Thyroid gland (tissue), 4 donors: ENCODE results near the gene TMTC3. TPM values are rescaled to one million over a fixed set of nuclear protein-coding genes. Genes with fewer than 3 reads are reported as not detected.

Experiments used
- DNase-seq, 2 donors: peaks; one replicate each; pipeline ENCODE4 v3.0.0-alpha.2; 2019
- H3K27ac ChIP-seq, 3 donors: fragments of 200-600 bp; sonication (generic); 1 replicate in 2 of 3; 2 replicates in 1 of 3; pipeline ENCODE4 v1.5.1; 2016 to 2019; ENCODE audit warnings: mild to moderate bottlenecking in 1 of 3, moderate library complexity in 1 of 3
- H3K27me3 ChIP-seq: fragments of 200-600 bp; sonication (generic); one replicate; pipeline ENCODE4 v1.5.1; 2019
- H3K36me3 ChIP-seq, 2 donors: fragments of 200-600 bp; sonication (generic); one replicate each; pipeline ENCODE4 v1.5.1; 2016 to 2019
- H3K4me1 ChIP-seq, 2 donors: fragments of 200-600 bp; sonication (generic); one replicate each; pipeline ENCODE4 v1.5.1; 2017 to 2019
- H3K4me3 ChIP-seq, 3 donors: fragments of 200-600 bp; sonication (generic); replicated peaks in 1 of 3; 1 replicate in 2 of 3; 2 replicates in 1 of 3; pipeline ENCODE4 v1.5.1; 2016; ENCODE audit warnings: mild to moderate bottlenecking in 1 of 3
- H3K9me3 ChIP-seq: fragments of 200-600 bp; sonication (generic); one replicate; pipeline ENCODE4 v1.5.1; 2017
- POLR2A ChIP-seq, 2 donors: fragments of 450-650 bp; IDR thresholded peaks; one replicate each; pipeline ENCODE4 v1.6.1; 2017; ENCODE audit warnings: antibody characterized with exemption in 2 of 2, mild to moderate bottlenecking in 2 of 2, moderate library complexity in 1 of 2
- WGBS, 2 donors: methylation state at CpG; one replicate each; pipeline ENCODE4 v1.1.5; 2017; 5-methylcytosine and 5-hydroxymethylcytosine counted together
- intact Hi-C: fragments of 100-400 bp; cut with DNase I; formaldehyde crosslinking; loops from one replicate; pipeline ENCODE4 v1.15.1; 2023
- total RNA-seq, 4 donors: library from RNA; depleted of rRNA; stranded (reverse); fragments of >200 nt; gene quantifications; one replicate each; pipeline ENCODE4 v1.2.3, GENCODE V29; 2016
- TF ChIP-seq, protein P1 (sequence below), 6 experiments: fragments of 200-600 bp in 3 of 6; fragments of 450-650 bp in 3 of 6; sonication (generic) in 3 of 6; IDR thresholded peaks; one replicate each; pipeline ENCODE4 v1.5.1; 2016 to 2019; ENCODE audit warnings: antibody characterized with exemption in 6 of 6, mild to moderate bottlenecking in 2 of 6, inconsistent platforms in 1 of 6, moderate library complexity in 1 of 6

The TMTC3 gene
- total RNA-seq, 4 donors from 2014 or later: 16.8 to 27.8 (median 21.1) TPM

- Histone ChIP-seq H3K4me1 (peaks cover 0 to 6% of the 10 kb centered on the region in 2 donors), H3K4me3 (no peak overlapping the region), H3K36me3 (no peaks in the 10 kb centered on the region), H3K9me3 (no peaks in the 10 kb centered on the region), H3K27me3 (no peaks in the 10 kb centered on the region), H3K27ac (no peak overlapping the region)
- WGBS, 2 donors: 87 to 90% methylated on average over 5 of the region's 5 CpGs
- TF ChIP-seq, protein P1, sequence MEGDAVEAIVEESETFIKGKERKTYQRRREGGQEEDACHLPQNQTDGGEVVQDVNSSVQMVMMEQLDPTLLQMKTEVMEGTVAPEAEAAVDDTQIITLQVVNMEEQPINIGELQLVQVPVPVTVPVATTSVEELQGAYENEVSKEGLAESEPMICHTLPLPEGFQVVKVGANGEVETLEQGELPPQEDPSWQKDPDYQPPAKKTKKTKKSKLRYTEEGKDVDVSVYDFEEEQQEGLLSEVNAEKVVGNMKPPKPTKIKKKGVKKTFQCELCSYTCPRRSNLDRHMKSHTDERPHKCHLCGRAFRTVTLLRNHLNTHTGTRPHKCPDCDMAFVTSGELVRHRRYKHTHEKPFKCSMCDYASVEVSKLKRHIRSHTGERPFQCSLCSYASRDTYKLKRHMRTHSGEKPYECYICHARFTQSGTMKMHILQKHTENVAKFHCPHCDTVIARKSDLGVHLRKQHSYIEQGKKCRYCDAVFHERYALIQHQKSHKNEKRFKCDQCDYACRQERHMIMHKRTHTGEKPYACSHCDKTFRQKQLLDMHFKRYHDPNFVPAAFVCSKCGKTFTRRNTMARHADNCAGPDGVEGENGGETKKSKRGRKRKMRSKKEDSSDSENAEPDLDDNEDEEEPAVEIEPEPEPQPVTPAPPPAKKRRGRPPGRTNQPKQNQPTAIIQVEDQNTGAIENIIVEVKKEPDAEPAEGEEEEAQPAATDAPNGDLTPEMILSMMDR (IDR thresholded peaks at IDR 0.05): no peak
- TF ChIP-seq POLR2A (IDR thresholded peaks at IDR 0.05): no peak
- intact Hi-C loops: no loop called here
- no peak for DNase-seq
These were observed 3.7 kb downstream of the TMTC3 start for GRCh38 chr12:88145567-88146505.

DNA sequence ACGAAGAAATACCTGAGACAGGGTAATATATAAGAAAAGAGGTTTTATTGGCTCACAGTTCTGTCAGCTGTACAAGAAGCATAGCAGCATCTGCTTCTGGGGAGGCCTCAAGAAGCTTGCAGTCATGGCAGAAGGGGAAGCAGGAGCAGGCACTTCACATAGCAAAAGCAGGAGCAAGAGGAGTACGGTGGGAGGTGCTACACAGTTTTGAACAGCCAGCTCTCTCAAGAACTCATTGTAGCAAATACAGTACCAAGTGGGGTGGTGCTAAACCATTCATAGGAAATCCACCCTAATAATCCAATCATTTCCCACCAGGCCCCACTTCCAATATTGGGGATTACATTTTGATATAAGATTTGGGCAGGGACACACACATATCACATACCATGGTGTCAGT is 8.0 kb downstream of the TMTC3 start:
- WGBS, 2 donors: 86 to 88% methylated on average over 2 of the region's 2 CpGs
- H3K9me3 ChIP-seq: no peaks in the 10 kb centered on the region
- no peak overlapping the region for H3K4me3 ChIP-seq
- peak in 1 of 2 donors; percentile 3 for DNase-seq
- H3K36me3 ChIP-seq: no peaks in the 10 kb centered on the region
- H3K4me1 ChIP-seq: no peaks in the 10 kb centered on the region
- H3K27ac ChIP-seq: no peak overlapping the region
- TF ChIP-seq, protein P1 (IDR thresholded peaks at IDR 0.05): no peak
- TF ChIP-seq POLR2A (IDR thresholded peaks at IDR 0.05): no peak
- intact Hi-C loops: no loop called here
- H3K27me3 ChIP-seq: no peaks in the 10 kb centered on the region

DNA sequence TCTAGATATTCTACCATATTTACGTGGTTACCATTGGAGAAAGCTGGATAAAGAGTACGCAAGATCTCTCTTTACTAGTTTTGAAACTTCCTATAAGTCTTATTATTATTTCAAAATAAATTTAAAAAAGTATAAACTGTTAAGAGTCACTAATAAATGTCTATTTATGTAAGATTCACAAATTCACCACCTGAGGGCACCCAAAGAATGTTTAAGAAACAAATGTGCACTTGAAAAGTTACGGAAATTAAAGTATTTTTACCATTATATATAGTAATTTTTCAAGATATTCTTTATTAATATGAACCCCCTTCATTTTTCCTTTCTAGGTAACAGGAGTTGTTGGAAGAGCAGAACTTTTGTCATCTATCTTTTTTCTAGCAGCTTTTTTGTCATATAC is 11.9 kb downstream of the TMTC3 start:
- no peak for TF ChIP-seq POLR2A (IDR thresholded peaks at IDR 0.05)
- TF ChIP-seq, protein P1 (IDR thresholded peaks at IDR 0.05): peak in 1 of 6 experiments; percentile 22
- DNase-seq: no peak
- no peaks in the 10 kb centered on the region for H3K27me3 ChIP-seq
- H3K9me3 ChIP-seq: no peaks in the 10 kb centered on the region
- no peak overlapping the region for H3K27ac ChIP-seq
- H3K4me1 ChIP-seq: no peaks in the 10 kb centered on the region
- no peaks in the 10 kb centered on the region for H3K36me3 ChIP-seq
- intact Hi-C loops: no loop called here
- no peak overlapping the region for H3K4me3 ChIP-seq
- WGBS, 2 donors: 87 to 89% methylated on average over 3 of the region's 3 CpGs

DNA sequence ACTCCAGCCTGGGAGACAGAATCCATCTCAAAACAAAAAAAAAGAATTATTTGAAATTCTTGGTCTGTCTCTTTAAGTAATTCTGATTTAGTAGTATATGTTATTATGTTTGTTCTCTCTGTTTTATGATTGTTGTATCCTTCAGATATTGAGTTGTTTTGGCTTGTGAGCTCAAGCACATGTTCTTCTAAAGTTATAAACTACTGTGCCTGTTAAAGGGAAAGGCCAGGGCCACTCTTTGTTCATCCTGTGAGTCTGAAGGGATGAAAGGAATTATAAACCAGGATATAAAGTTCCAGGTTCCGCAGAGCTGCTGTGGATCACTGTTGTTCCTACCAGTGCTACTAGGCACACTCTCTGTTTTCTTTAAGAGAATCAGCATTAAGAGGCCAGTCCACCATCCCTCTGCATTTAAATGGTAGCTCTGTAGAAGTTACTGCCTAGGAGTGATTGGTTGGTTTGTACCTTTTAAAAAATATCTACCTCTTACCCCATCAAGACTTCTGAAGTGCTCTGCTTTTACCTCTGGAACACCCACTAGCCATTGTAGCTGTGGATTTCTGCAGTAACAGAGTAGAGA is 14.1 kb downstream of the TMTC3 start:
- H3K36me3 ChIP-seq: peaks cover 0 to 4% of the 10 kb centered on the region in 2 donors
- no peak overlapping the region for H3K4me3 ChIP-seq
- intact Hi-C loops: no loop called here
- H3K9me3 ChIP-seq: no peaks in the 10 kb centered on the region
- TF ChIP-seq POLR2A (IDR thresholded peaks at IDR 0.05): no peak
- TF ChIP-seq, protein P1 (IDR thresholded peaks at IDR 0.05): no peak
- no peak for DNase-seq
- 86 to 94% methylated on average over 1 of the region's 1 CpG for WGBS, 2 donors
- no peak overlapping the region for H3K27ac ChIP-seq
- no peaks in the 10 kb centered on the region for H3K27me3 ChIP-seq
- H3K4me1 ChIP-seq: no peaks in the 10 kb centered on the region

- TF ChIP-seq, protein P1 (IDR thresholded peaks at IDR 0.05): no peak
- no peak for TF ChIP-seq POLR2A (IDR thresholded peaks at IDR 0.05)
- no peak overlapping the region for H3K27ac ChIP-seq
- no peak for DNase-seq
- H3K9me3 ChIP-seq: no peaks in the 10 kb centered on the region
- 98% methylated on average over 2 of the region's 2 CpGs for WGBS, 2 donors
- no peaks in the 10 kb centered on the region for H3K4me1 ChIP-seq
- no peak overlapping the region for H3K4me3 ChIP-seq
- intact Hi-C loops: no loop called here
- H3K36me3 ChIP-seq: peaks cover 10 to 15% of the 10 kb centered on the region in 2 donors
- H3K27me3 ChIP-seq: no peaks in the 10 kb centered on the region
These were observed 21.3 kb downstream of the TMTC3 start for GRCh38 chr12:88163371-88163770.
